ENCODE data around the gene BRD7. TPM values are rescaled to one million over a fixed set of nuclear protein-coding genes. Genes with fewer than 3 reads are reported as not detected.

Gene BRD7
- total and polyA plus RNA-seq, 2 of the 13 experiments (the other 11 are each of a cell fraction or from before 2014, with no cell fraction given), result 82.3 to 149 TPM

GRCh38 chr16:50371936-50372595 lies 3.3 kb upstream of the BRD7 start (continued):
- TF ChIP-seq ZNF576 (CRISPR knock-in tag; IDR thresholded peaks at IDR 0.05) (no peak), CBX1 (IDR thresholded peaks at IDR 0.05; ENCODE audit: low read depth) (no peak), ZNF672 (CRISPR knock-in tag; IDR thresholded peaks at IDR 0.05) (no peak), ZNF124 (CRISPR knock-in tag; IDR thresholded peaks at IDR 0.05) (no peak), CBX2 (IDR thresholded peaks at IDR 0.05; ENCODE audit: low read depth, low read length) (no peak), CBX2 (CRISPR knock-in tag; IDR thresholded peaks at IDR 0.05; ENCODE audit: low read depth) (no peak), ZNF205 (CRISPR knock-in tag; IDR thresholded peaks at IDR 0.05) (no peak), ZNF296 (CRISPR knock-in tag; conservative IDR thresholded peaks at IDR 0.05) (no peak), ZNF18 (CRISPR knock-in tag; IDR thresholded peaks at IDR 0.05; ENCODE audit: insufficient replicate concordance) (no peak), ELF1 (CRISPR knock-in tag; IDR thresholded peaks at IDR 0.05) (no peak; the same call in 1 of the 2 replicates), ZNF496 (CRISPR knock-in tag; IDR thresholded peaks at IDR 0.05; ENCODE audit: insufficient replicate concordance) (no peak), ZNF776 (CRISPR knock-in tag; IDR thresholded peaks at IDR 0.05) (no peak), NKX3-1 (CRISPR knock-in tag; IDR thresholded peaks at IDR 0.05) (no peak), ZNF34 (CRISPR knock-in tag; IDR thresholded peaks at IDR 0.05; ENCODE audit: borderline replicate concordance) (no peak), ZNF740 (CRISPR knock-in tag; IDR thresholded peaks at IDR 0.05) (no peak), FOSL2 (CRISPR knock-in tag; IDR thresholded peaks at IDR 0.05) (peak; percentile 14; the same call in 1 of the 2 replicates), SMC3 (IDR thresholded peaks at IDR 0.05; ENCODE audit: low read length) (peak; percentile 53), TCF12 (IDR thresholded peaks at IDR 0.05) (no peak), TCF12 (CRISPR knock-in tag; IDR thresholded peaks at IDR 0.05) (no peak), MIXL1 (CRISPR knock-in tag; IDR thresholded peaks at IDR 0.05) (0 out of 2 replicates have a peak, but pooled peaks have one; percentile 31), ZNF512B (CRISPR knock-in tag; IDR thresholded peaks at IDR 0.05; ENCODE audit: borderline replicate concordance) (no peak), ZBTB49 (CRISPR knock-in tag; IDR thresholded peaks at IDR 0.05; ENCODE audit: borderline replicate concordance) (no peak), RAD21 (CRISPR knock-in tag; IDR thresholded peaks at IDR 0.05) (peak; percentile 85)

Data from HepG2 (cell line).